Activated CD8-positive, alpha-beta memory T cell treated with anti-CD3 and anti-CD28 coated beads, Interleukin-2, amount 10 ng/mL, durations not matched to agents 7 days and 5 days (primary cell): ENCODE results near the gene SCUBE2. TPM values are rescaled to one million over a fixed set of nuclear protein-coding genes. Genes with fewer than 3 reads are reported as not detected.
A peak's percentile ranks its signal among the peaks of the same experiment; 100 is the strongest.
"Not testable (repeated sequence)": the region's sequence is repeated elsewhere in the genome, so short reads cannot be mapped to it uniquely, and the experiment has no call there.

Experiments used
- ATAC-seq: fragments of 150-1000 bp; cut with Tn5 transposase; one replicate; pipeline ENCODE4 v1.10.0; 2021; ENCODE audit warnings: moderate library complexity
- CTCF ChIA-PET: fragments of 350-600 bp; sonication (Branson Sonifier 250); formaldehyde crosslinking; loops from one replicate; lab custom pipeline; 2021; ENCODE audit warnings: antibody characterized with exemption; lab: Charles Lee
- DNase-seq: peaks from one replicate; pipeline ENCODE4 v3.0.0-alpha.2; 2020
- H3K27ac Mint-ChIP-seq: one replicate; pipeline ENCODE4 v1.8.0; 2021; ENCODE audit warnings: mild to moderate bottlenecking, mixed read lengths
- H3K27me3 Mint-ChIP-seq: one replicate; pipeline ENCODE4 v1.8.0; 2021; ENCODE audit warnings: mixed read lengths
- H3K36me3 Mint-ChIP-seq: one replicate; pipeline ENCODE4 v1.8.0; 2021; ENCODE audit warnings: mild to moderate bottlenecking, mixed read lengths
- H3K4me1 Mint-ChIP-seq: one replicate; pipeline ENCODE4 v1.8.0; 2021; ENCODE audit warnings: mixed read lengths
- H3K4me3 Mint-ChIP-seq: one replicate; pipeline ENCODE4 v1.8.0; 2021; ENCODE audit warnings: mild to moderate bottlenecking, moderate library complexity, mixed read lengths
- H3K9me3 Mint-ChIP-seq: one replicate; pipeline ENCODE4 v1.8.0; 2022; ENCODE audit warnings: low read depth, mixed read lengths
- total RNA-seq, 2 experiments: library from RNA; stranded (reverse); gene quantifications; one replicate each; pipeline ENCODE4 v1.2.3, GENCODE V29; 2021

The SCUBE2 gene
- total RNA-seq, 2 experiments from 2014 or later: not detected

DNA sequence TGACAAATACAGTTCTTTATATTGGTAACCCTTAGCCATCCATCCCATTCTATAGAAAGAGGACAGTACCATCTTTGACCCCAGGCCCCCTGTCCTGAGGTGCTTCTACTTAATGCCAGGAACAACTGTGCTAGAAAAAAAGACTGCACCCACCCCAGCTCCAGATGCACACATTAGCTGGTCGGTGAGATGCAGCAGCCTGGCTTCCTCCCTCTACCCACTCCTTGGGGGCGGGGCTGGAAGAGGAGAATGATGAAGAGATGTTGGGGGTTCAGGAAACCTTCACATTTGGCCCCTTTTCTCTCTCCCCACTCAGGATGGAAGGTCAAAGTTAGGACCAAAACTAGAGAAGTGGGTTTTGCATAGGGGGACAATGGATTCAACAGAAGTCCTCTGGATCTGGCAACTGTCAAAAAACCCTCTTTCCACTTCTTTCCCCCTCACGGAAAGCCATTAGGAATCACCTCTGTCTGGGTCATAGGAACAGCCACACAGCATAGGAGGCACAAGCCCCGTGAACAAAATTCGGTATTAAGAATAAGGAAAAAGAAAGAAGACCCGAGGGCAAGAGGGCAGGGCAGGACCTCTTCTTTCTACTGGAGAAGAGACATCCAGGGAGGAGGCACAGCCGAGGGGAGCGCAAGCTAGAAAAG lies 88.4 kb downstream of the SCUBE2 start:
- H3K27me3 Mint-ChIP-seq: peaks cover 62% of the 10 kb centered on the region
- H3K9me3 Mint-ChIP-seq: no peaks in the 10 kb centered on the region
- H3K36me3 Mint-ChIP-seq: no peaks in the 10 kb centered on the region
- peak overlapping the region; percentile 67 for H3K4me3 Mint-ChIP-seq
- DNase-seq (no peak), ATAC-seq (no peak)
- H3K27ac Mint-ChIP-seq: no peak overlapping the region
- CTCF ChIA-PET: interaction anchor here (0.5 to 1.6 kb wide), 6 partner anchors 10 to 437 kb away, joined by 3 to 12 read pairs (median 4); no protein-coding TSS in a partner anchor
- H3K4me1 Mint-ChIP-seq: peaks cover 23% of the 10 kb centered on the region

DNA sequence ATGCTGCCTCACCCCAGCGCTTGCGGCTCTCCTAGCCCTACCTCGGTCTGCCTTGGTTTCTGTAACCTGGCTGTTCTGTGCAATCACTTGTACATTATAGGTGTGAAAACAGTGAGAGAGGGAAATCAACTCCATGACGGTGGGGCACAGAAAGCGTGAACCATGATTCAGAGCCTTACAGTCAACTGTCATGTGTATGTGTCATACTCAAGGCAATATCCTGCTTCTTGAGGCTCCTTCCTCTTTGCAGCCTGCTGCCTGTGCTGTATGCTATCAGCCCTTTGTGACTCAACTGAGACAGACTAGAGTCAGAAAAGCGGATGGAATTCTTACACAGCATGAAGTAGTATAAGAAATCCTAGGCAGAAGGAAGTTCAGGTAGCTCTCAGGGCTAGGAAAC lies 89.7 kb downstream of the SCUBE2 start:
- Mint-ChIP-seq H3K27ac (no peak overlapping the region), H3K27me3 (peaks cover 53% of the 10 kb centered on the region), H3K4me3 (no peak overlapping the region), H3K9me3 (no peaks in the 10 kb centered on the region), H3K4me1 (peaks cover 23% of the 10 kb centered on the region), H3K36me3 (no peaks in the 10 kb centered on the region)
- CTCF ChIA-PET: interaction anchor here (1.0 to 2.8 kb wide), 2 partner anchors 14 to 136 kb away, joined by 3 to 14 read pairs; no protein-coding TSS in a partner anchor
- DNase-seq (peak; percentile 58), ATAC-seq (peak; percentile 59)

DNA sequence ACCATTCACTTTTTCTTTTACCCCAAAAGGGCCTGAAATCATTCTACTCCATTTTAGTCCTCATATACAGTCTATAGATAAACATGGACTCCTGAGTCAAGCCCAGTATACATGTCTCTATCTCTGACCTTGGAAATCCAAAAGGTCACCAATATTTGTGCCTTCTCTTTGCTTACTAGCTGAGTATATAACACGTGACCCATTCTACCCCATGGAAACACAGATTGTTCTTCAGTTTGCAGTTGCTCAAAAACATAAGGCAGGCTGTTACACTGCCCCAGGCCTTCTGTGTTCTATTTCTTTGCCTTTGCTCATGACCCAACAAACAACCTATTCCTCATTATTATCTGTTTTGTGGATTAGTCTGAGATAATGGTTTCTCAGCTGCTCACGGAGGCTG lies 93.4 kb downstream of the SCUBE2 start:
- H3K4me3 Mint-ChIP-seq: no peak overlapping the region
- H3K9me3 Mint-ChIP-seq: no peaks in the 10 kb centered on the region
- H3K27ac Mint-ChIP-seq: no peak overlapping the region
- DNase-seq: no peak
- CTCF ChIA-PET: interaction anchor here (1.3 to 2.4 kb wide), 2 partner anchors 16 to 140 kb away, joined by 4 to 7 read pairs; no protein-coding TSS in a partner anchor
- H3K27me3 Mint-ChIP-seq: peaks cover 33% of the 10 kb centered on the region
- no peaks in the 10 kb centered on the region for H3K36me3 Mint-ChIP-seq
- H3K4me1 Mint-ChIP-seq: peaks cover 13% of the 10 kb centered on the region
- ATAC-seq: no peak

DNA sequence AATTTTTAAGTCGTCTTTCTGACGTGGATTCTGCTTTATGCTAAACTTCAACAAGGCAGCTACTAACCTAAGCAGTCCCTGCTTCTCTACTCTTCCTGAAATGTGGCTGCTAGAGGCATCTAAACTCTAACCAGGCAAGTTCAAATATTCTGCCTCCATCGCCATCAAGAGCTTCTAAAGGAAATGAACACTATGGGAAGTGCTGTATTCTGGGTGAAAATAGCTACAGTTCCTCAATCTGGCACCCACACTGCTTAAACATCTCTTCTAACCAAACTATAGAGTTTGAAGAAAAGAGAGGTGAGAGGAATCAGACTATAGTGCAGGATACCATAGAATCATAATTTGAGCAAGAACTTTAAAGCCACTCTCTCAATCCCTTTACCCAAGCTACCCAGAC lies 93.9 kb downstream of the SCUBE2 start:
- no peak for ATAC-seq
- CTCF ChIA-PET: interaction anchor here (0.7 to 2.4 kb wide), 3 partner anchors 15 to 169 kb away, joined by 4 to 7 read pairs (median 5); no protein-coding TSS in a partner anchor
- Mint-ChIP-seq H3K36me3 (no peaks in the 10 kb centered on the region), H3K4me1 (peaks cover 10% of the 10 kb centered on the region), H3K9me3 (no peaks in the 10 kb centered on the region), H3K27ac (no peak overlapping the region), H3K4me3 (no peak overlapping the region), H3K27me3 (peaks cover 30% of the 10 kb centered on the region)
- DNase-seq: no peak

DNA sequence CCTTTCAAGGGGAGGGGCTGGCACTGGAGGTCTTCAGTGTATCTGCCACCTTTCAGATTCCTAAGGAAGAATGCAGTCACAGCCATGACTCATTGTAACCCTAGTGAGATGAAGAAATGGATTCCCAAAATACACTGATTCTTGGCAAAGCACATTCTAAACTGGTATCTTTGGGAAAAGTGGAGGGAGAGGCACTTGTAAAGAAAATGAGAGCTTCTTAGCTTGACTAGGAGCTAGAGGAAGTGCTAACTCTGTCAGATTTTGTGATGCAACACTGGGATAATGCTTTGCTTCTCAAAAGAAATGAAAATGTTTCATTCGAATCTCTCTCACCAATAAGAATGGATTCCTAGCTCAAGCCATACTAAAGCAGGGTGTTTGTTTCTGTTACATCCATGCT lies 101.9 kb downstream of the SCUBE2 start:
- Mint-ChIP-seq H3K4me1 (peaks cover 9% of the 10 kb centered on the region), H3K4me3 (no peak overlapping the region), H3K9me3 (no peaks in the 10 kb centered on the region), H3K36me3 (no peaks in the 10 kb centered on the region), H3K27ac (no peak overlapping the region), H3K27me3 (peaks cover 27% of the 10 kb centered on the region)
- ATAC-seq: no peak
- CTCF ChIA-PET: no interaction called here
- no peak for DNase-seq

DNA sequence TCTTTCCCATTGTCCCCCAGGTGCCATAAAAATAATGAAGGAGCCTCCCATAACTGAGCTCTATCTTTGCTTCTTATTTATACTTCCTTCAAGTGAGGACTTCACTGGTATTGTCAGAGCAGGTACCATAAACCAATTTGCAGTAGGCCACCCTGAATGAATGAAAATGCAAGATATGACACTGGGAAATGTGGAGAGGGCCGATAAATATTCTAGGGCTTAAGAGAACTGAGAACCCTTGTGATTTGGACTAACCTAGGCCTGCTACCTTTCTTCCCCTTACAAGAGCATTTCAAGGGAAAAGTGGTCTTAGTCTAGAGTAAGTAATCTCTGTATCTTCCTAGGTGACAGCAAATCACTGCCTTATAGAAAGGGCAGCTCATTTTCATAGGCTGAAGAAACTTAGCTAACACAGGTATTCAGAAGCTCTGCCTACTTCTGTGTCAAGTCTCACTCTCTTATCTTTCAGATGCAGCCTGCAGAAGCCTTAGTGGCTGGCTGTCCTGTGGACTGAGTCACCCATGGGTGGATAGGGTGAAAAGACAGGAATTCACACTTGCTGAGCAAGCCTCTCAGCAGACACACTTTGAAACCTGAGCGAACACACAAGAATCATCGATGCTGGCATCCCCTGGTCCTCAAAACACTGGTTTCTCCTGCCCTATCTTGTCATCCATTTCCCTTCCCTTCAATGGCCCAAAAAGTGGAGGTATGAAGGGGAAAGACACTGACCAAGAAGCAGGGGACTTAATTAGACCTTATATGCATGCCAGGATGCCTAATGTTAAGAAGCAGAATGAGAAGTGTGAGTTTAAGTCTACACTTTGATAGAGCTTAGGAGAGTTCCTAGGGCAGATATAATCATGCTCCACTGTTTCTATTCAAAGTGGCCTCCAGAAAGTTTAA lies 102.8 kb downstream of the SCUBE2 start:
- DNase-seq: no peak
- peaks cover 12% of the 10 kb centered on the region for H3K4me1 Mint-ChIP-seq
- H3K27ac Mint-ChIP-seq: no peak overlapping the region
- no peak for ATAC-seq
- no peak overlapping the region for H3K4me3 Mint-ChIP-seq
- no peaks in the 10 kb centered on the region for H3K9me3 Mint-ChIP-seq
- no peaks in the 10 kb centered on the region for H3K36me3 Mint-ChIP-seq
- CTCF ChIA-PET: interaction anchor here (0.8 to 1.5 kb wide), 2 partner anchors 27 to 29 kb away, joined by 3 to 4 read pairs; no protein-coding TSS in a partner anchor
- H3K27me3 Mint-ChIP-seq: peaks cover 24% of the 10 kb centered on the region

DNA sequence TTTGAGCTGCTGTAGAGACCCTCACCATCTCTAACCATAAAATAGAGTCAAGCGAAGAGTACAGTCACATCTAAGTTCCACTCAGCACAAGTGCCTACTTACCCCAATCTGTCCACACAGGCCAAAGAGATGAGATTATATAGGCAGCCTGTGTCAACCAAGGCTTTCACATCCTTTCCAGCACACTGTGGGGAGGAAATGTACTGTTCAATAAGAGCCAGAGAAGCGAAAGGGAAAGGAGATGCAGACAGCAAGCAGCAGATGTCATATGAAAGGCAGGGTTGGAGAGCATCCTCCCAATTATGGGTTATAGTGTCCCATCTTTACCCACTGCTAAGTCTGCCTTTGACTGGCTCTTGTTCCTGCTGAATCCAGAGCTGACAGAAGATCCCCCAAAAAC lies 104.0 kb downstream of the SCUBE2 start:
- peak; percentile 46 for DNase-seq
- H3K36me3 Mint-ChIP-seq: no peaks in the 10 kb centered on the region
- H3K9me3 Mint-ChIP-seq: no peaks in the 10 kb centered on the region
- H3K27me3 Mint-ChIP-seq: peaks cover 20% of the 10 kb centered on the region
- CTCF ChIA-PET: interaction anchor here (0.8 to 1.5 kb wide), 4 partner anchors 19 to 28 kb away, joined by 3 to 4 read pairs (median 4); partner anchors contain the start of gene TMEM9B
- peak overlapping the region; percentile 20 for H3K27ac Mint-ChIP-seq
- peak; percentile 78 for ATAC-seq
- no peak overlapping the region for H3K4me3 Mint-ChIP-seq
- H3K4me1 Mint-ChIP-seq: peaks cover 18% of the 10 kb centered on the region

DNA sequence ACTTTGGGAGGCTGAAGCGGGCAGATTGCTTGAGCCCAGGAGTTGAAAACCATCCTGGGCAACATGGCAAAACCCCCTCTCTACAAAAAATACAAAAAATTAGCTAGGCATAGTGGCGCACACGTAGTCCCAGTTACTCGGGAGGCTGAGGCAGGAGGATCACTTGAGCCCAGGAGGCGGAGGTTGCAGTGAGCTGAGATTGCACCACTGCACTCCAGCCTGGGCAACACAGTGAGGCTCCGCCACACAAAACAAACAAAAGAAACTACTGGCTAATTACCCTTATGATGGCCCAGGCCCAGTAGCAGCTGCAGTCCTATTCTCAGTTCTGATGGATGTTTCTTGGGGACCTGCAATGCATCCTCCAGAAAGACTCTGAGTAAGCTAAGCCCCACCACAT lies 104.6 kb downstream of the SCUBE2 start:
- H3K27me3 Mint-ChIP-seq: peaks cover 15% of the 10 kb centered on the region
- H3K4me1 Mint-ChIP-seq: peaks cover 18% of the 10 kb centered on the region
- not testable (repeated sequence) for ATAC-seq, H3K27ac Mint-ChIP-seq, DNase-seq, H3K4me3 Mint-ChIP-seq, H3K9me3 Mint-ChIP-seq, H3K36me3 Mint-ChIP-seq
- CTCF ChIA-PET: interaction anchor here (1.4 kb wide), 1 partner anchor 22 kb away, joined by 4 read pairs; the partner anchor contains the start of gene TMEM9B

DNA sequence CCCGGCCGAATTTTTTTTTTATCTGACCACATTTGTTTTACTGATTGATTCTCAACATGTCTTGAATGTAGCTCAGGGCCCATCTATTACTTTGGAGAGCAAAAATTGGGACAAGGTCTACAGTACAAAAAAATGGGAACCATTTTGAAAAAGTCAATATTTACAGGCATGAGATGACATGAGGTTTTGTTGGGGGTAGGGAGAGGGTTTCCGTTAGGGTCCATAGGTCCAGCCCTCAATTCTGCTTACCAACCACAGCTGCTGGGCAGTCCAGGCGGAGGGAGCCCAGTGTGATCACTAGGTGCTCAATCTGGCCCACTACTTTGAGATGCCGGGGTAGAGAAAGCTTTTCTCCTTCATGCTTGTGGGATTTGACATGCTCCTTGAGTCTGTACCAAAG lies 105.9 kb downstream of the SCUBE2 start:
- H3K36me3 Mint-ChIP-seq: no peaks in the 10 kb centered on the region
- no peak overlapping the region for H3K4me3 Mint-ChIP-seq
- H3K9me3 Mint-ChIP-seq: no peaks in the 10 kb centered on the region
- H3K27ac Mint-ChIP-seq: no peak overlapping the region
- peaks cover 10% of the 10 kb centered on the region for H3K27me3 Mint-ChIP-seq
- ATAC-seq (no peak), DNase-seq (no peak)
- H3K4me1 Mint-ChIP-seq: peaks cover 18% of the 10 kb centered on the region
- CTCF ChIA-PET: no interaction called here

DNA sequence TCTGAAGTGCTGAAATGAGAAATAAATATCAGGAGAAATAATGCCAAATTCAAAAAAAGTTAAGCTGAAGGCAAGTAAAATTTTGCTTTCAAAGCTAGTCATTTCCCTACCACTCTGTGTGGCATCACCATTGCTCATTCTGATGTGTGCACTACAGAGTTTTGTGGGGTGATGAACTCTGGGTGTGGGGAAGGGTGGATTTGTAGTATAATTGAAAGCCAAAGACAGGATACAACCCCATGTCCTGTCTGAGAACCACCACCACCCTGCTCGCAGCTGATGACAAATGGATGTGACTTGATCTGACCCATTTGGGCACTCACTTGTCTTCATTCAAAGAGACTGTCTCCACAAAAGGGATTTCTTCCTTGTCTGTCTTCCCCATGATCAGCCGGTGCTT lies 107.8 kb downstream of the SCUBE2 start:
- peaks cover 18% of the 10 kb centered on the region for H3K4me1 Mint-ChIP-seq
- H3K27me3 Mint-ChIP-seq: no peaks in the 10 kb centered on the region
- H3K4me3 Mint-ChIP-seq: no peak overlapping the region
- ATAC-seq (peak; percentile 78), DNase-seq (peak; percentile 55)
- CTCF ChIA-PET: interaction anchor here (2.0 to 2.7 kb wide), 2 partner anchors 14 to 24 kb away, joined by 7 to 8 read pairs; no protein-coding TSS in a partner anchor
- no peaks in the 10 kb centered on the region for H3K36me3 Mint-ChIP-seq
- no peaks in the 10 kb centered on the region for H3K9me3 Mint-ChIP-seq
- H3K27ac Mint-ChIP-seq: no peak overlapping the region

DNA sequence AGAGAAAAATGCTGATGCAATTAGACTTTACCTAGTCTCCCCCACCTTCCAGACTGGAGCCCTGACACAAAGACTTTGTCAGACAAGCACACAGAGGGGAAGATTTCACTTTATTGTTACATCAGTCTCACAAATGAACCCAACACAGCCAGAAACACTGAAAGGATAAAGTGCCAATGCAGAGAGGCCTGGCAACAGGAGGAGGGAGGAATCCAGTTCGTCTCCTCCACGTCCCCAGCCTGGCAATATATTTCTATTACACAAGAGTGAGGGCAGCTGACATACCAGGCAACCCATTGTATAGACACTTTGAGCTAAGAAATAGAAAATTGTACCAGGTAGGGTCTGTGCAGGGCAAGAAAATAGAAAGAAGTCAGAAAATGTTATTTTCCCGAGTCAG lies 110.9 kb downstream of the SCUBE2 start:
- no peak overlapping the region for H3K27ac Mint-ChIP-seq
- DNase-seq: no peak
- no peak overlapping the region for H3K4me3 Mint-ChIP-seq
- H3K4me1 Mint-ChIP-seq: peaks cover 10% of the 10 kb centered on the region
- no peaks in the 10 kb centered on the region for H3K36me3 Mint-ChIP-seq
- ATAC-seq: no peak
- CTCF ChIA-PET: no interaction called here
- H3K9me3 Mint-ChIP-seq: no peaks in the 10 kb centered on the region
- H3K27me3 Mint-ChIP-seq: no peaks in the 10 kb centered on the region

DNA sequence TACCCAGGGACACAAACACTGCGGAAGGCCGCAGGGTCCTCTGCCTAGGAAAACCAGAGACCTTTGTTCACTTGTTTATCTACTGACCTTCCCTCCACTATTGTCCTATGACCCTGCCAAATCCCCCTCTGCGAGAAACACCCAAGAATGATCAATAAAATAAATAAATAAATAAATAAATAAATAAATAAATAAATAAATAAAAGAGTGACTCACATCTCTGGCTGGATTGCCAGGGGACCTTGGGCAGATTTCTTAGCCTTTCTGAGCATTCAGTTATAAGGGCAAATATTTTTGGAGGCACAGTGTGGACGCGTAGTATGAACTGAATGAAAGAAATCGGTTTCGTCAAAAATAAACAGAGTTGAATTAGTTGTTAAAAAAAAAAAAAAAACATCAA lies 112.0 kb downstream of the SCUBE2 start:
- H3K27ac Mint-ChIP-seq, H3K36me3 Mint-ChIP-seq, CTCF ChIA-PET, H3K27me3 Mint-ChIP-seq, H3K9me3 Mint-ChIP-seq, H3K4me1 Mint-ChIP-seq, DNase-seq, ATAC-seq, H3K4me3 Mint-ChIP-seq: not testable (repeated sequence)

DNA sequence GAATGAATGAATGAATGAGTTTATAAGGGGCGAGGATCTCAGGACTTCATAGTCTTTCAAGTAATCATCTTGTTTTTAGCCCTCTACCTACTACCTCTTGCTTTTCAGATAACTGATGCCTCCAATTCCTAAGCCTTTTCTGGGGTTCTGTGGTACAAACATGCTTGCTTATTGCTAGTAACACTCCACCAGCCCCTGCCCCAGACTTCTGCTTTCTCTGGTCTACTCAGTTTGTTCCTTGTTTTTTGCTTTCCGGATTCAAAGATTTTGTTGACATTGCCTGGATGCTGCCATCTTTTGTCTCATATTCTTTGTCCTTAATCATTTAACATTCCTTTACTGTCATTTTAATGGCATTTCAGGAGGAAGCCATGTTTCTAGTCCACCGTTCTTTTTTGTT lies 118.3 kb downstream of the SCUBE2 start:
- Mint-ChIP-seq H3K4me3 (no peak overlapping the region), H3K9me3 (no peaks in the 10 kb centered on the region), H3K4me1 (no peaks in the 10 kb centered on the region), H3K36me3 (no peaks in the 10 kb centered on the region), H3K27ac (no peak overlapping the region), H3K27me3 (no peaks in the 10 kb centered on the region)
- CTCF ChIA-PET: no interaction called here
- DNase-seq (no peak), ATAC-seq (no peak)
